Urothelium cell line (cell line): ENCODE measurements around the gene GSG1L.

Experiments
- DNase-seq: peaks from one replicate; pipeline ENCODE4 v3.0.0; 2011; ENCODE audit warnings: low spot score, mixed read lengths
- FAIRE-seq: peaks from 2 replicates; lab custom pipeline; 2011; peaks lifted over from hg19 to GRCh38; lab: Jason Lieb, UNC

The GSG1L gene

DNA sequence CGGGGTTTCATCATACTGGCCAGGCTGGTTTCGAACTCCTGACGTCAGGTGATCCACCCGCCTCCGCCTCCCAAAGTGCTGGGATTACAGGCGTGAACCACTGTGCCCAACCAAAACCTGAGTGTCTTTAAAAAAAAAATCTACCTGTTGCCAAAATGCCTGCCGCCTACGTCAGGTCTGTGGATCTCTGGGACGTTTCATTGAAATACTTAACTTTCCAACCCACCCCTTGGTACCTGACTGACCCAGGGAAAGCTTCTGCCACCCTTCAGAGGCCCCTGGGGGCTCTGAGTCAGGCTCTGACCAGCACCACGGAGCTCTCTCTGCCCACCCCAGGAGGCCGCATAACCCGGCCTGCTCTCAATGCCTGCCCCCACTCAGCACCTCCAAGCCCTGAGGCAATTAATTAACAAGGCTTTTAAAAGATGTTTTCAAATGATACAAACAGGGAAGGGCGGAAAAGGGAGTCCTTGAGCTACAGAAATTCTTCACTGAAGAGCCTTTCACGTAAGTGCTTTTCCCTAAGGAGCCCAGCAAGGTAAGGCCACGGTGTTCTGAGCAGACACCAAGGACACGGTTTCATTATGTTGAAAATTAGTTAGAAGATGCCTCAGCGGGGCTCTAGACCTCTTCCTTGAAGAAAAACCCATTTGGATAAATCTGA lies 29.3 kb upstream of the GSG1L start:
- DNase-seq (no peak), FAIRE-seq (no peak)

DNA sequence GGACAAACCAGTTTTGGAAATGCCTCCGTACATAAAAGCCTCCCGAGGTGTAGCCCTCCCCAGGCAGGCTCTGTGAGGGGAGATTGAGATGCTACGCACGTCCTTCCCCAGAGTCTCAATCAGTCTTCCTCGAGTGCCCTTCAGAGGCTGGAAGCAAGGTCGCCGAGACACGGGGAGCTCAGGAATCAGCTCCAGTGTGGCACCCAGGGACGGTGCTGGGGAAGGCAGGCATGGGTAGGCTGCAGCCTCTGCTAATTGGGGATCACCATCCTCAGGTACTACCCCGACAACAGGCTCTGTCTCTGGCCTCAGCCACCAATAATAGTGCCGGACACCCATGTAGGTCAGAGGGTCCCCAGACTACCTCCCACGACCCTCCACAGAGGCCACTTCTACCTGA lies 28.1 kb upstream of the GSG1L start:
- DNase-seq = no peak

DNA sequence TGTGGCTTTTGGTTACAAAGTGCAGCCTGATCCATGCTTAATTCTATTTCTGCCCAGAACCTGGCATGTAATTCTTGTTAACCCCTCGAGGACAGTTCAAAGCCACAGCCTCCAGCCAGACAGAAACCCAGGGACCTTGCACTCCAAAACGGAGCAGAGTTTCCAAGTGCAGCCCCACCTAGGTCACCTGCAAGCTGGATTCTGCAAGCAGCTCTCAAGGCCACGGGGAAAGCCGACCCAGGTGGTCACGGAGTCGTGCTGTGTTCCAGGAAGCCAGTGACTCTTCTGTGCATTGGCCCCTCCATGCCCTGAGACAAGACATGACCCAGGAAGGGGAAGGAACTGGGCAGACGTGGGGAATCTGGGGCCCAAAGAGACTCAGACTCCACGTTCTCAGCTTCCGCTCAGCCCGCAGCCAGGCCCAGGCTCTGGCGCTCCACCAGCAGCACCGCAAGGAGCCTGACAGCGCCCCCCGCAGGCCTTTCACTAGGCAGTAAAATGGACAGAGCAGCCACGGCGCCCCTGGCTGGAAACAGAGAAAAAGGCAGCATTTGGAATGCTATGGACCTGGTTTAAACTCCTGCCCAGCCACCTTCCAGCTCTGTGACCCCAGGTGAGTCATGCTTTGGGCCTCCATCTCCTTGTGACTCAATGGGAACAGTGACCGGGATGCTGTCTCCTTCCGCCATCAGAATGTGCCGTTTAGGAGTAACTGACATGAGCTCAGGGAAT lies 27.3 kb upstream of the GSG1L start:
- FAIRE-seq (no peak), DNase-seq (peak; percentile 46)

More for the DNA sequence above, 28.1 kb upstream of the GSG1L start:
- FAIRE-seq = no peak

DNA sequence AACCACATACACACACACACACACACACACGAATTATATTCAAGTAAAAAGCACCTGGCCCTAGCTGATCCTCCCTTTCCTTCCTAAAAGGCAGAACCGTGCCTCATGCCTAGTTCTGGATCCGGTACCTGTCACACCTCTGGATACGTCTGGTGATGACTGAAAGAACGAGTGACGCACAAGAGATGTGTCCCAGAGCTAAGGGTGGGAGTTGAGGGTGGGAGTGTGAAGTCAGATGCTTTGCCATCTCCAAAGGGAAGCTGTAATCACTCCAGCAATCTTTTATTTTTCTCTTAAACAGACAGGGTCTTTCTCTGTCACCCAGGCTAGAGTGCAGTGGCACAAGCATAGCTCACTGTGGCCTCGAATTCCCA lies 26.5 kb upstream of the GSG1L start:
- FAIRE-seq (no peak), DNase-seq (no peak)

DNA sequence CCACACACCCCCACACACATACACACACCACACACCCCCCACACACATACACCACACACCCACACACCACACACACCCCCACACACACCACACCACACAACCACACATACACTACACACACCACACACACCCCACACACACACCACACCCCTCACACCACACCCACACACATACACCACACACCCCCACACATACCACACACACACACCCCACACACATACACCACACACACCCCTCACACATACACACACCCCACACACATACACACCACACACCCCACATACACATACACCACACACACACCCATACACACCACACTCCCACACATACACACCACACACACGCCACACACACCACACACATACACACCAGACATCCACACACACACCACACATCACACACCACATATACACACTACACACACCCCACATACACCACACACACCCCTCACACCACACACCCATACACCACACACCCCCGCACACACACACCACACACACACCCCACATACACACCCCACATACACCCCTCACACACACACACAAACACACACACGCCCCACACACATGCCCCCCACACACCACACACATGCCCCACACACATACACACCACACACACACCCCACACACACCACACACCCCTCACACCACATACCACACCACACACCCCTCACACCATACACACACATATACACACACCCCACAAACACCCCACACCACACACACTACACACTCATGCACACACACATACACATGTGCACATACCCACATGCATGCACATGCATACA lies 25.9 kb upstream of the GSG1L start:
- DNase-seq (no peak), FAIRE-seq (peak; percentile 99)

DNA sequence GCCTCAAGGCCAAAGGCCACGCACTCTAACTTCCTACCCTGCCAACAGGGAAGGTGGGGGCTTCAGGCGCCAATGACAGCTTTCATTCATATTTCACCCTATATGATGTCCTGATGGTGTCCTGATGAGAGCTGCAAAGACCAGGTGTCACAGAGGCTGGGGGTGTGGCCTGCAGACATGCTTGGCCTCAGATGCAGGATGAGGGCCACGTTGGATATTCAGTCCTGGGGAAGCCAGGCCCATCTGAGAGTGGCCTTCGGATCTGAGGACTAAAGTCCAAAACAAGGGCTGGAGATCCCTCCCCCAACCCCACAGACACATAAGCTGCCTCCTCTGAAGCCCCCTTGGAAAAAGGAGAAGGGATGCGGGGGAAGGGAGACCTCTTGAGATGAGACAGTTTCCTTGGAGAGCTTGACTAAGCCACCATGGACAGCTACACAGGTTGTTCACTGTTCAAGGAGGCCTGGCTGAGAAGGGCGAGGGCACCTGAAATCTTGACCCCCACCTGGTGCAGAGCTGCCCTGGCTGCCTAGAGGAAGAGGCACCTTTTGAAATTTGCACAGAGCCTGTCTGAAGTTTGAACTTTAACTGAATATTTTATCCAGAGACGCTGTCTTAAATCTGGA lies 24.3 kb upstream of the GSG1L start:
- FAIRE-seq (no peak), DNase-seq (no peak)

DNA sequence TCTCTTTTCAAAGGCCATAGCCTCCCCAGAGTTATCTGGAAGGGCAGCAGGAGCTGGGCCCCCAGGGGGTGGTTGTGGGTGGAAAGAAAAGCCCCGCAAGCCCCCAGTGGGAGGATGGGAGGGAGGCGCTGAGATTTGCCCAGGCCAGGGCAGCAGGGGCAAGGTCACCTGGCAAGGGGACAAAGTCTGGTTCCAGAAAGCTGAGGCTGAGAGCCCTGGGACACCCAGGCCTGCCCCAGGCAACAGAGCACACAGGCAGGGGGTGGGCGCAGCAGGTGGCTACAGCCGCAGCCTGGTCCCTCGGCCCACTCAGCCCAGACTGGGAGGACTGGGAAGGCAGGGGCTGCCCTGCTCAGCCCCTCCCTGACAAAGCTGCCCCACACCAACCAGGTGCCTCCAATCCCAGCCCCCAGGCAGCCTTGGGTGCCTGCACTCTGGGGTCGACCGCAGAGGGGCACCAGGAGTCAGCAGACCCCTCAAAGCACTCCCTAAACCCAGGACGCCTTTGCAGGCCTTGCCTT lies 23.7 kb upstream of the GSG1L start:
- FAIRE-seq (no peak), DNase-seq (no peak)

DNA sequence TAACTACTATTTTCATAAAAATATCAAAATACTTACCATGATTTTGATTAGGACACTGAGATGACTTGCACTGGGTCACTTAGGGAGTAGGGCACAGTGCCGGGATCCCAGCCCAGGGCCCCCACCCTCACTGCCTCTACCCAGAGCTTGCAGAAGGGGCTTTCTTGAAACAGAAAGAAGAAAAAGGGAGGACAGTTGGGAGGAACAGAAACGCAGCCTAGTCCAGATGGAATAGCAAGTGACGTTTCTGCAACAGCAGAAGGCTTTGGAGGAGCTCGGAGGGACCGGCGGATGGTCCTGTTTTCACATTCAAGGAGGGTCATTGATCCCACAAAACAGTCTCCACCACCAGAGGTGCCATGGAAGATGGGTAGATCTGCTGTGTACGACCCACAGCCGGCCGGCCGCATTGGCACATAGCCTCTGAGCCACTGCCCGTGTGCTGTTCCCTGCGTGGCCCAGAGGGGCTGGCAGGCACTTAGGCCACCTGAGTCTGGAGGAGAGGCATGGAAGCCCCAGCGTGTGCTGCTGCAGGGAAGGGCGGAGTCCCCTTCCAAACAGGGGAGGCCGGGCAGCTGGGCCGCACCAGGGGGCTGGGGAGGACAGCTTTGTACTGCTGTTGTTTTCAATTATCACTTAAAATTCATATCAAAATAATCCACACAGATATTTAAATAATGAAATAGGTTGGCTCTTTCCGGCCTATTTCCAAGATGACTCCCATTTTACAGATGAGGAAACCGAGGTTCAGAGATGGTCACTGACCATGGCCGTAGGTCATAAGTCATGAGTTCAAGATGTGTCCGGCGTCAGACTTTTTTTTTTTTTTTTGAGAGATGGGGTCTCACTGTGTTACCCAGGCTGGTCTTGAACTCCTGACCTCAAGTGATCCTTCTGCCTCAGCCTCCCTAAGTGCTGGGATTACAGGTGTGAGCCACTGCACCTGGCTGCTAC lies 22.9 kb upstream of the GSG1L start:
- FAIRE-seq = no peak
- DNase-seq = no peak

DNA sequence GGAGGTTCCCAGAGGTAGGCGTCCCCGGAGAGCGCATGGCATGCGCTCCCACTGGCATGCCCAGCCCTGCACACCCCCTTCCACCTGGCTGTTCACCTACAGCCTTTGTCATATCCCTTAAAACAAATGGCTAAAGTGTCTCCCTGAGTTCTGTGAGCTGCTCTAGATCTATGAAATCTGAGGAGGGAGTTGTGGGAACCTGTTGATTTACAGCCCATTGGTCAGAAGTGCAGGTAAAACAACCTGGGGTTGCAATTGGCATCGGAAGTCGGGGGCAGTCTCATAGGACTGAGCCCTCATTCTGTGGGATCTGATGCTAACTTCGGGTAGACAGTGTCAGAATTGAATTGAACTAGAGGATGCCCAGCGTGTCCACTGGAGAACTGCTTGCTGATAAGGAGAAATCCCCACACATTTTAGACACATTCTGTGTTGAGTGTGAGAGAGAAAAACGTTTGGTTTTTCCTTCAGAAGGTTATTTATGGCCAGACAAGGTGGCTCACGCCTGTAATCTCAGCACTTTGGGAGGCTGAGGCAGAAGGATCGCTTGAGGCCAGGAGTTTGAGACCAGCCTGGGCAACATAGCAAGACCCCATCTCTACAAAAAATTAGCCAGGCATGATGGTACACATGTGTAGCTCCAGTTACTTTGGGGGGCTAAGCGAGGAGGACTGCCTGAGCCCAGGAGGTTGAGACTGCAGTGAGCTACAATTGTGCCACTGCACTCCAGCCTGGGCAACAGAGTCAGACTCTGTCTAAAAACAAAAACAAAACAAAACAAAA lies 22.1 kb upstream of the GSG1L start:
- no peak for FAIRE-seq
- no peak for DNase-seq

DNA sequence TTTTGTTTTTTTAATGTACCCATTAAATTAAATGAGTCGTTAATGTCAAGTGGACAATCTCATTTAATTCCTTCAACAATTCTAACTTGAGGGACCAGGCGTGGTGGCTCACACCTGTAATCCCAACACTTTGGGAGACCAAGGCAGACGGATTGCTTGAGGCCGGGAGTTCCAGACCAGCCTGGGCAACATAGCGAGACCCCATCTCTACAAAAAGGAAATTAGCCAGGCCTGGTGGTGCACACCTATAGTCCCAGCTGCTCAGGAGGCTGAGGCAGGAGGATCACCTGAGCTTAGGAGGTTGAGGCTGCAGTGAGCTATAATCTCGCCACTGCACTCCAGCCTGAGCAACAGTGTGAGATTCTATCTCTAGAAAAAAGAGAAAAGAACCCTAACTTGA lies 20.7 kb upstream of the GSG1L start:
- FAIRE-seq = no peak
- no peak for DNase-seq

DNA sequence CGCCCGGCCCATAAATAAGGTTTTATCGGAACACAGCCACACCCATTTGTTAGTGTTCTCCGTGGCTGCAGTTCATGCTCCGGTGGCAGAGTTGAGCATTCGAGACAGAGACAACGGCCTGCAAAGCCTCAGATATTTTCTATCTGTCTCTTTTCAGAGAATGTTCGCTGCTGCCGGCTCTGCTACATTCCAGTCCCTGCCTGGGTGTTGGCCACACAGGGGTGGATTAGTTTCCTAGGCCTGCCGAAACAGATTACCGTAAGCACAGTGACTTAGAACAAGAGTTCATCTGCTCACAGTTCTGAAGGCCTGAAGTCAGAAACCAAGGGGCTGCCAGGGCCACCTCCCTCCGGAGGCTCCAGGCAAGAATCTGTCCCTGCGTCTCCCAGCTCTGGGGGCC lies 19.1 kb upstream of the GSG1L start:
- FAIRE-seq = no peak
- DNase-seq = no peak

DNA sequence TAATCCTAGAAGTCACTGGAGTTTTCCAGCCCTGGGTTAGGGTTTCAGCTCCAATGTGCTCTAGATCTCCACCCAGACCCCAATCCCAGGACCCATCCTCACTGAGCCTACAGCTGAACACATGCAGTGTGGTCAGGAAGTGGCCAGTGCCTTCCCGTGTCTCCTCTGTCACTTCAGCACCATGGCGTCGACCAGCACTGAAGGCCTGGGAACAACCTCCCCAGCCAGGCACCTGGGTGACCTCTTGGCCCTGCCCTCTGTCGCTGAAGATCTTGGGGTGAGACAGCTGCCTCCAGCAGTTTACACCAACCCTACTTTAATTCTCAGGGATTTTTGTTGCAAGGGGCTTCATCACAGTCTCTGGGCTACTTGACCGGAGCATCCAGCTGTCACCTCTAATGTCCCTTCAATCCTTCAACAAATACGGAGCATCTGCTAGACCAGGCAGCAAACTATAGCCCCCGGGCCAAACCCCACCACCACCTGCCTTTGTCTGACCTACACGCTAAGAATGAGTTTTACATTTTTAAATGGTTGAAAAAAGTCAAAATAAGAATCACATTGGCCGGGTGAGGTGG lies 18.0 kb upstream of the GSG1L start:
- no peak for FAIRE-seq
- no peak for DNase-seq

DNA sequence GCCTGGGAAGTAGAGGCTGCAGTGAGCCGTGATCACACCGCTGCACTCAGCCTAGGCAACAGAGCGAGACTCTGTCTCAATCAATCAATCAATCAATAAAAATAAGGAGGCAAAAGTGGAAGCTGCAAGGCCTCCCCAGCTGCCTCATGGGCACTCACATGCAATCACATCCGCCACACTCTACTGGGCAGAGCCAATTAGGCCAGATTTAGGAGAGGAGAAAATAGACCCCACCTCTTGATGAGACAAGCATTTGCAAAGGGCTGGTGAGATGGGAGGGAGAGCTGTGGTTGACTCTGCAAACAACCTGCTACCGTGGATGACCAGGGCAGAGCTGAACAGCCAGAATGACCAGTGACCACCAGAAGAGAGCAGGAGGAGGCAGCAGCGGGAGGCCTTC lies 14.7 kb upstream of the GSG1L start:
- FAIRE-seq (no peak), DNase-seq (no peak)

DNA sequence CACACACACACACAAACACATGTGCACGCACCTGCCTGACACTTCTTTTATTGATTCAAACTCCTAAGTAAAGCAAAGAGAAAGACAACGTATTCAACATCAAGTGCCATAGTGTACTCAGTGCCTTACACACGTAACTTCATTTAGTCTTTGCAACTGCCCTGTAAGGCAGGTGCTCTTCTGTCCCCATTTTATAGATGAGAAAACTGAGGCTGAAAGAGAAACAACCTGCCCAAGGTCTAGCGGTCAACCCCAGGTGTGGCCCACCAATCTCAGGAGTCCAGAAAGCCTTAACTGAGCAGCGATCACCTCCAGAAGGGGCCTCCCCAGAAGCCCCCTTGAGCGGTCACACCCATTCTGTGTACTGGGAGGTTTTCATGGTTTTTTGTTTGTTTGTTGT lies 10.3 kb upstream of the GSG1L start:
- FAIRE-seq (no peak), DNase-seq (no peak)

DNA sequence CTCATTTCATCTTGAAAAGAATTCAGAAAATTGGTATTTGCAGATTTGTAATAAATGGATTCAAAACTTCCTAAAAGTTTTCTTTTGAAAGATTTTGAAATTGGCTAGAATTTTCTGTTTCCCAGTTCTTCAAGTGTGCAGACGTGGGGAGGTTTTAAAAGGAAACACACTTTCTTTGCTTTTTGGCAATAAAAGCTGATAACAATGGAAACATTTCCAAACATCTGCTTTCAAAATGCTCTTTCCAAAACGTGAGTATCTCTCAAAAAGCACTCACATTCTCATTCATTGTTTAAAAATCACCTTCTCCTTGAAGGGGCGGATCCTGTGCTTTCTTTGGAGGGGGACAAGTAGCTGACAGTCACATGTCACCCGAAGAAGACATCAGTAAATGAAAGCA lies 8.6 kb upstream of the GSG1L start:
- FAIRE-seq = no peak
- DNase-seq = no peak

DNA sequence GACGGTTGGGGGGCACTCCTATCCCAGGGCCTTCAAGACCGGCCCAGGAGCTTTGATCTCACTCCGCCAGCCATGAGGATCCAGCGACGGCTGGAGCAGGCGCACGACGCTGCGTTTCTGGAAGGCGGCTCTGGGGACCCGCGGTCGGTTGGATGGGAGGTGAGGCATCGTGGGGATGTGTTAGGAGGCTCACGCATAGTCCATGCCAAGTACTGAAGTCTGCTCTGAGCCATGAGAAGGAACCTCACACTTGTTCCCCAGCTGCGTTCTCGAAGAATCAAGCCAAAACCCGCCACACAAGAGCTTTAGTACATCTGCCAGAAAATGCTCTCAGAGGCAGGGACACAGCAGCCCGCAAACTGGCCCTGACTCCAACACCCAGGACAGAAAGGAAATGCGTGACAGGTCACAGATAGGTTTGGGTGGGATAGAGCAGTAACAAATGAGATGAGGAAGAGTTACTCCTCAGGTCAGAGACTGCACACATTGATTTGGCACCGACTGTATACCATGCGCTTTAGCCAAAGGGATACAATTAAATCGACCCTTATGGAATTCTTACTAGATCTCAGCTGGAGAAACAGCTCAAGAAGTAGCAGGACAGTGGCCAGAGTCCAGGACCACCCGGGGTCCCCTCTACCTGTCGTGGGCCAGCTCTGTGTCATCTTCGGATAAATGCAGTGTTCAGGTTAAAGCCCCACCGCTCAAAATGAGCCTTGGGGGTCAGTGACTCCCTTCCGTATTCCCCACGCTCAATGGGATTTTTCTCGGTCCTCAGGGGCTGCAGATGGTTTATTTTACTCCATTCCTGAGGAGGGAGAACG lies 6.7 kb upstream of the GSG1L start:
- DNase-seq (no peak), FAIRE-seq (no peak)

DNA sequence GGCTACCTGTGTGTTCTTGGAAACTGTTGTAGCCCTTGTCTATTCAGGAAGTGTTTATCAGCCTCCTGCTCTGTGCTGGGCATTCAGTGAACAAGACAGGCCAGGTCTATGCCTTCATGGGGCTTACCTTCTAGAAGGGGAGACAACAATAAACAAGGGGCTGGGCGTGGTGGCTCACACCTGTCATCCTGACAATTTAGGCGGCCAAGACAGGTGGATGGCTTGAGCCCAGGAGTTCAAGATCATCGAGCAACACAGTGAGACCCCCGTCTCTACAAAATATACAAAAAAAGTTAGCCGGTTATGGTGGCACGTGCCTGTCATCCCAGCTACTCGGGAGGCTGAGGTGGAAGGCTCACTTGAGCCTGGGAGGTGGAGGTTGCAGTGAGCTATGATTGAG lies 5.5 kb upstream of the GSG1L start:
- FAIRE-seq (no peak), DNase-seq (no peak)
